GM19193 (cell line): ENCODE results near the gene KLF8.

Experiments used
- POLR2A ChIP-seq: IDR thresholded peaks from 4 replicates; pipeline ENCODE4 v1.6.1; 2011; ENCODE audit not compliant: insufficient read depth, insufficient read length; ENCODE audit errors: extremely low read depth

Gene KLF8

DNA sequence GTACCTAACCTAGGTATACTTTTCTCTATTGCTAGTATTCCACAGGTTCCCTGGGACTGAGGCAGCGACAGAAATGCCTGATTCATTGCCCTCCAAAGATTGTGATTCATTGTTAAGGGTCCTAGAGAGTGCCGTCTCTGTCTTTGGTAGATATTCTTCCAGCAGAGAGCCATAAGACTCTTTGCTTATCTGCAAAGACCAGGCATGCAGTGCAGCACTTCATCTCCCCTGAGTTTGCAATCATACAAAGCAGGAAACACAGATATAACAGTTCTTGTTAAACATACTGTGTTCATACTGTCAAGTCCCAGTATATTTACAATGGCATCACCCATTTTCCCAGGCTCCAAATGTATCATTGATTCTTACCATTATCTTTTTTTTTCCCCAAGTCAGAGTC lies 47.7 kb downstream of the KLF8 start:
- no peak for TF ChIP-seq POLR2A

DNA sequence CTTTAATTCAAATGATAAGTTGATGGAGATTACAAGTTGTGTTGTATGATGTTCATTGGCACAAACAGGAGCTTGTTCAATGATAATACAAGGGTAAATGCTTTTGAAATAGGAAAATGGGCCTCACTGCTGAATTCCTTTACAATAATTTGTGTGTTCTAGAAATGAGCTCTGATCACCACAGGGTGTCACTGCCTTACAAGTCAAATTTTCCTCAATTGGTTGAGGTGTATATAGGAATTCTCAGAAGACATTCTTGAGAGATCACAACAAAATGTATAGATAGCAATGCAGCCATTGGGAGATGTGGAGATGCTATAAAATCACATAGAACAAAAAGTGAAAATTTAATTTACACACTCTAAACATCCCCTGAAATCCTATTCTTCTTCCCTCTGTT lies 49.6 kb downstream of the KLF8 start:
- no peak for TF ChIP-seq POLR2A

DNA sequence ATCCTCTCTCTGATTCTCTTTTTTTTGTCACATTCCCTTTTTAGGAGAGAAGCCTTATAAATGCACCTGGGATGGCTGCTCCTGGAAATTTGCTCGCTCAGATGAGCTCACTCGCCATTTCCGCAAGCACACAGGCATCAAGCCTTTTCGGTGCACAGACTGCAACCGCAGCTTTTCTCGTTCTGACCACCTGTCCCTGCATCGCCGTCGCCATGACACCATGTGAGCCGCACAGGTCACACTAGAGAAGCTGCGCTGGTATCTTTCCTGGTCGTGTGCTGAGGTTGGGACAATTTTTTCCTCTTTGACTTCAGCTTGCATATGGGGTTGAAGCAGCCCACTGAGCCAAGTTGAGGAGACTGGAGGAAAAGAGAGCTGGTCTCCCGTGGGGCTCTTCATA lies 52.1 kb downstream of the KLF8 start:
- TF ChIP-seq POLR2A, result no peak

DNA sequence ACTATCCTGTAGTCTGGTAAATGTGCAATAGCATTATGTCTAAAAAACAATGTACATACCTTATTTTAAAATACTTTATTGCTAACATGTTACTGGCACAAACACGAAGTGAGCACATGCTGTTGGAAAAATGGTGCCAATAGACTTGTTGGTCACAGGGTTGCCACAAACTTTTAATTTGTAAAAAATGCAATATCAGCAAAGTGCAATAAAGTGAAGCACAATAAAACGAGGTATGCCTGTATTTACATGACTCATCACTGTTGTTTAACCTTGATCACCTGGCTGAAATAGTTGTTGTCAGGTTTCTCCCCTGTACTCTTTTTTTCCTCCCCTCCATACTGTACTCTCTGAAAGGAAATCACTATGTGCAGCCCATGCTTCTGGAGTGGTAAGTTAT lies 56.5 kb downstream of the KLF8 start:
- no peak for TF ChIP-seq POLR2A

DNA sequence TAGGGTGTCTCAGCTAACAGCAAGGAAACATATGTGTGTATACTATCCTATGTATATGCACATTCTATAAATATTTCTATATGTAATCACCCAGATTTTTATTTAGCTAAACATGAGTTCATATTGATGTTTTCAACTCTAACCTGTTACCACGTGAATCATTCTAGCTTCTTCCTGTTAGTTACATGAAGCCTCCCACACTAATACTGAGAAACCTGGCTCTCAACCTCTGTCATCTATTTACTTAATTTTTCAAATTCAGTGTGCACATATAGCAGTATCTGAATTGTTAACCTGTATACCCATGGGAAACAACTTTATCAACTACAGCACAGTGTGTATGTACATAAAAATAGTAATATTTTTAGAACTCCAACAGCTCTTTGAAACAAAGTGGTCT lies 57.3 kb downstream of the KLF8 start:
- TF ChIP-seq POLR2A, result no peak

- no peak for TF ChIP-seq POLR2A
Measured at GRCh38 chrX:56308726-56309125, 76.6 kb downstream of the KLF8 start.

- no peak for TF ChIP-seq POLR2A
Measured at GRCh38 chrX:56309881-56310280, 77.7 kb downstream of the KLF8 start.

- TF ChIP-seq POLR2A, result no peak
Measured at GRCh38 chrX:56310581-56310980, 78.4 kb downstream of the KLF8 start.

DNA sequence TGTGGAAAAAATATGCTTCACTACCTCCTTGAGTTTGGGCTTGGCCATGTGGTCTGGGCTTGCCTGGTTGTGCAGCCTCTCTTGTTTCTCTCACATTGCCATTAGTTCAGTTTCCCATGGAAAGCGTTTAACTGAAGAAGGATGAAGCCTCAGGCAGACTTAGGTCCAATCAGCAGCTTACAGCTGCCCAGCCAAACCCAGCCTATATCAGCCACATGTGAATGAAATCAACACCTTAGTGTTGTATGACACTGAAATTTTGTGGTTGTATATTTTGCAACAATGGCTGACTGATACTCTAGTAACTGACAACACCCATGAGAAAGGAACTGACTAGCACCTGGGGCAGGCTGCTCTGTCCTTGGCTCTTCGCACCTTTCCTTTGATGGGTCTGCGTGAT lies 81.2 kb downstream of the KLF8 start:
- no peak for TF ChIP-seq POLR2A

DNA sequence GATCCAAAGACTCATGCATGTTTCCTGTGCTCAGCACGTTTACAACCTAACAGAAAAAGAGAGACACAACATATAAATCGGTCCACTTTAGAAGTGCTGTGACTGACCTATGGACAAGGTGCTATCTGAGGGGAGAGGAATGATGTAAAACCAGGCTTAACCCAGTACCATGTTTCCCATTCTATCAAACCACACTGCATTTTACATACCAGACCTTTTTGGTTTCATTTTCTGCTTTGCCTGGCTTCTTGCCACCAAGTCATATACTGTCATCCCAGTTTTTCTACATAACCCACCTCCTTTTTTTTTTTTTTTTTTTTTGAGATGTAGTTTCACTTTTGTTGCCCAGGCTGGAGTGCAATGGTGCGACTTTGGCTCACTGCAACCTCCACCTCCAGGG lies 82.2 kb downstream of the KLF8 start:
- no peak for TF ChIP-seq POLR2A

DNA sequence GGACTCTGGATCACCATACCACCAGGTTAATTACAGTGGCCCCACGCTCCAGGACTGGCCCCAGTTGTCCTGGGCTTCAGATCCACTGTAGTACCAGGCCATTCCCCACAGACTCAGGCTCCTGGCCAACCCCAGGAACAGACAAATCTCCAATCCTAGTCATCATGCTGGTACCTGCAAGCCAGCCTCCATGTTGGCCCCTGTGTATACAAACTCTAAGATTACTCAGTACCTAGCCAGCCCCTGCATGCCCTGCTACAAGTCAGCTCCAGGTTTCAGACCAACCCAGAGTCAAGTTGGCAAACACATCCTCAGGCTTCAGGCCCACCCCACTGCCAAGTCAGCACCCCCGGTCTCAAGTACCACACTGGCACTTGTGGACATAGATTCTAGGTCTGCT lies 85.9 kb downstream of the KLF8 start:
- no peak for TF ChIP-seq POLR2A

GRCh38 chrX:56319165-56319564 lies 87.0 kb downstream of the KLF8 start:
- no peak for TF ChIP-seq POLR2A
